ENCODE results near the gene DNAJB5.

DNA sequence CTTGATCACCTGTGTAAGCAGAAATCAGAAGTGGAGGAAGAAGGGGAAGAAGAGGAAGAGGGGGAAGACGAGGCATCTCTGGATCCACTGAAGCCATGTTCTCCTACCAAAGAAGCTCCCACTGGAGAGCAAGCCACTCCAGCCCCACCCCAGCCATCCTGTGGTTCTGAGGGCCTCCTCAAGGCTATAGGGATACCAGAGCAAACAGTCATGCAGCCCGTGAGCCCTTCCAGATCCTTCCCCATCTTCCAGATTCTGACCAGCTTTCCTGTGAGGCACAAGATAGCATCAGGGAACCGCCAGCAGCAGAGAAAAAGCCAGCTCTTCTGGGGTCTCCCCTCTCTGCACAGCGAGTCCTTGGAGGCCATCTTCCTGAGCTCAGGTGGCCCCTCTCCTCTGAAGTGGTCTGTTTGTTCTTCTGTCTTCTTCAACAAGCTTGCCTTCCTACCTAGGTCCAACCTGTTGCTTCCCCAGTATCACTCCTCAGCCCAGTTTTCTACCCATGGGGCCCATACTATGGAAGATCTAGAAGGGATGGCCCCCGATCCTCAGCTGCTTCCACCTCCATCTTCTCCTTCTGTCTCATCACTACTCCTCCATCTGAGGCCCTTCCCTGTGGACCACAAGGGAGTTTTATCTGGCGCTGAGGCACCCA lies 53.5 kb downstream of the DNAJB5 start:
- TF ChIP-seq, protein P1, sequence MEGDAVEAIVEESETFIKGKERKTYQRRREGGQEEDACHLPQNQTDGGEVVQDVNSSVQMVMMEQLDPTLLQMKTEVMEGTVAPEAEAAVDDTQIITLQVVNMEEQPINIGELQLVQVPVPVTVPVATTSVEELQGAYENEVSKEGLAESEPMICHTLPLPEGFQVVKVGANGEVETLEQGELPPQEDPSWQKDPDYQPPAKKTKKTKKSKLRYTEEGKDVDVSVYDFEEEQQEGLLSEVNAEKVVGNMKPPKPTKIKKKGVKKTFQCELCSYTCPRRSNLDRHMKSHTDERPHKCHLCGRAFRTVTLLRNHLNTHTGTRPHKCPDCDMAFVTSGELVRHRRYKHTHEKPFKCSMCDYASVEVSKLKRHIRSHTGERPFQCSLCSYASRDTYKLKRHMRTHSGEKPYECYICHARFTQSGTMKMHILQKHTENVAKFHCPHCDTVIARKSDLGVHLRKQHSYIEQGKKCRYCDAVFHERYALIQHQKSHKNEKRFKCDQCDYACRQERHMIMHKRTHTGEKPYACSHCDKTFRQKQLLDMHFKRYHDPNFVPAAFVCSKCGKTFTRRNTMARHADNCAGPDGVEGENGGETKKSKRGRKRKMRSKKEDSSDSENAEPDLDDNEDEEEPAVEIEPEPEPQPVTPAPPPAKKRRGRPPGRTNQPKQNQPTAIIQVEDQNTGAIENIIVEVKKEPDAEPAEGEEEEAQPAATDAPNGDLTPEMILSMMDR (IDR thresholded peaks at IDR 0.05), result no peak
- no peak for TF ChIP-seq POLR2A (IDR thresholded peaks at IDR 0.05)
